ENCODE results near the gene DPP10.

DNA sequence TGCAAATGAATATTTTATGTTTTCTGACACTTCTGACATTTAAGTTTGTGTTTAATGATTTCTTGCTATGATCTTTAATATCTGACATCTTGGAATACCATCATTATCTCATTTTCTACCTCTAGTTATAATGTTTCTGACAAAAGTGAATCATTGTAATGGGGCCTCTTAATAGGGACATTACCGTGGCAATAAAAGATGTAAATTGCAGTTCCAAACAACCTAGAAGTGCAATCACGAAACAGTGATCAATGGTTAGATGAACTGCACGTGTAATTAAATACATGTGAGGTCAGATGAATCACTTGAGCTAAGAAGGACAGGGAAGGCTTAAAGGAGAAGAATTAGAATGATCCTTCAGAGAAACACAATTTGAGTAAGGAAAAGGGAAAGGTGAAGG lies 1078.3 kb downstream of the DPP10 start:
- TF ChIP-seq, protein P1, sequence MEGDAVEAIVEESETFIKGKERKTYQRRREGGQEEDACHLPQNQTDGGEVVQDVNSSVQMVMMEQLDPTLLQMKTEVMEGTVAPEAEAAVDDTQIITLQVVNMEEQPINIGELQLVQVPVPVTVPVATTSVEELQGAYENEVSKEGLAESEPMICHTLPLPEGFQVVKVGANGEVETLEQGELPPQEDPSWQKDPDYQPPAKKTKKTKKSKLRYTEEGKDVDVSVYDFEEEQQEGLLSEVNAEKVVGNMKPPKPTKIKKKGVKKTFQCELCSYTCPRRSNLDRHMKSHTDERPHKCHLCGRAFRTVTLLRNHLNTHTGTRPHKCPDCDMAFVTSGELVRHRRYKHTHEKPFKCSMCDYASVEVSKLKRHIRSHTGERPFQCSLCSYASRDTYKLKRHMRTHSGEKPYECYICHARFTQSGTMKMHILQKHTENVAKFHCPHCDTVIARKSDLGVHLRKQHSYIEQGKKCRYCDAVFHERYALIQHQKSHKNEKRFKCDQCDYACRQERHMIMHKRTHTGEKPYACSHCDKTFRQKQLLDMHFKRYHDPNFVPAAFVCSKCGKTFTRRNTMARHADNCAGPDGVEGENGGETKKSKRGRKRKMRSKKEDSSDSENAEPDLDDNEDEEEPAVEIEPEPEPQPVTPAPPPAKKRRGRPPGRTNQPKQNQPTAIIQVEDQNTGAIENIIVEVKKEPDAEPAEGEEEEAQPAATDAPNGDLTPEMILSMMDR (IDR thresholded peaks at IDR 0.05), result no peak
- TF ChIP-seq POLR2A (IDR thresholded peaks at IDR 0.05), result no peak

Measured in body of pancreas (tissue), 4 donors.